ENCODE data around the gene MLXIP. TPM values are rescaled to one million over a fixed set of nuclear protein-coding genes. Genes with fewer than 3 reads are reported as not detected.

Gene MLXIP
- total and polyA plus RNA-seq, 2 of the 13 experiments (the other 11 are each of a cell fraction or from before 2014, with no cell fraction given) = 5.3 to 6.7 TPM

DNA sequence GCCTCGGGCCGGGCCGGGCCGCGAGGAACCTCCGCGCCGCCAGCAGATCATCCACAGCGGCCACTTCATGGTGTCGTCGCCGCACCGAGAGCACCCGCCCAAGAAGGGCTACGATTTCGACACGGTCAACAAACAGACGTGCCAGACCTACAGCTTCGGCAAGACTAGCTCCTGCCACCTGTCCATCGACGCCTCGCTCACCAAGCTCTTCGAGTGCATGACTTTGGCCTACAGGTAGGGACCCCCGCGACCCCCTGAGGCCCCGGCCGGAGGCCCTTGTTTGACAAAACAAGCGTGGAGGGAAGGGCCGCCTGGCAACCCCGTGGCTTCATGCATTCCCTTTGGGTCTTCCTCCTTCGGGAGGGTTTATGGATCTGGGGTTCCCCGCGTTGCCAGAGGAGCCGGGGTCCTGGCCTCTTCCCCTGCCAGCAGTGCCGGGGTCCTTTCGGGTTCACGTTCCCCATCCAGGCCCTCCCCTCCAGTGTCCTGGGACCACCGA is 526 bp downstream of the MLXIP start (continued):
- TF ChIP-seq GPN1 (CRISPR knock-in tag; IDR thresholded peaks at IDR 0.05; ENCODE audit: borderline replicate concordance) = no peak; the same call in 1 of the 2 replicates
- TF ChIP-seq RAD51 (IDR thresholded peaks at IDR 0.05; ENCODE audit: borderline replicate concordance) = no peak
- TF ChIP-seq ZNF773 (CRISPR knock-in tag; IDR thresholded peaks at IDR 0.05; ENCODE audit: borderline replicate concordance) = 0 out of 2 replicates have a peak, but pooled peaks have one; percentile 12
- TF ChIP-seq JARID2 (CRISPR knock-in tag; IDR thresholded peaks at IDR 0.05; ENCODE audit: insufficient replicate concordance) = peak; percentile 91
- TF ChIP-seq EHMT2 (IDR thresholded peaks at IDR 0.05; ENCODE audit: borderline replicate concordance, low read depth, low read length) = no peak
- peak; percentile 67; the same call in 1 of the 2 replicates for TF ChIP-seq ZNF746 (CRISPR knock-in tag; IDR thresholded peaks at IDR 0.05)
- TF ChIP-seq, protein P1, sequence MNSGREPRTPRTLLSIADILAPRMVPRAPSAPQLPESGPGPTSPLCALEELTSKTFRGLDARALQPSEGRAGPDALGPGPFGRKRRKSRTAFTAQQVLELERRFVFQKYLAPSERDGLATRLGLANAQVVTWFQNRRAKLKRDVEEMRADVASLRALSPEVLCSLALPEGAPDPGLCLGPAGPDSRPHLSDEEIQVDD (CRISPR knock-in tag; IDR thresholded peaks at IDR 0.05; ENCODE audit: borderline replicate concordance) = peak; percentile 85; the same call in 1 of the 2 replicates
- TF ChIP-seq ZSCAN30 (CRISPR knock-in tag; IDR thresholded peaks at IDR 0.05) = no peak
- TF ChIP-seq, protein P2, sequence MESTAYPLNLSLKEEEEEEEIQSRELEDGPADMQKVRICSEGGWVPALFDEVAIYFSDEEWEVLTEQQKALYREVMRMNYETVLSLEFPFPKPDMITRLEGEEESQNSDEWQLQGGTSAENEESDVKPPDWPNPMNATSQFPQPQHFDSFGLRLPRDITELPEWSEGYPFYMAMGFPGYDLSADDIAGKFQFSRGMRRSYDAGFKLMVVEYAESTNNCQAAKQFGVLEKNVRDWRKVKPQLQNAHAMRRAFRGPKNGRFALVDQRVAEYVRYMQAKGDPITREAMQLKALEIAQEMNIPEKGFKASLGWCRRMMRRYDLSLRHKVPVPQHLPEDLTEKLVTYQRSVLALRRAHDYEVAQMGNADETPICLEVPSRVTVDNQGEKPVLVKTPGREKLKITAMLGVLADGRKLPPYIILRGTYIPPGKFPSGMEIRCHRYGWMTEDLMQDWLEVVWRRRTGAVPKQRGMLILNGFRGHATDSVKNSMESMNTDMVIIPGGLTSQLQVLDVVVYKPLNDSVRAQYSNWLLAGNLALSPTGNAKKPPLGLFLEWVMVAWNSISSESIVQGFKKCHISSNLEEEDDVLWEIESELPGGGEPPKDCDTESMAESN (CRISPR knock-in tag; conservative IDR thresholded peaks at IDR 0.05) = 0 out of 2 replicates have a peak, but pooled peaks have one; percentile 40
- TF ChIP-seq NR2F6 (IDR thresholded peaks at IDR 0.05) = no peak
- TF ChIP-seq NR2F6 (CRISPR knock-in tag; IDR thresholded peaks at IDR 0.05) = 0 out of 2 replicates have a peak, but pooled peaks have one; percentile 18
- no peak for TF ChIP-seq MTA3 (CRISPR knock-in tag; IDR thresholded peaks at IDR 0.05)
- peak; percentile 92 for TF ChIP-seq IKZF4 (CRISPR knock-in tag; IDR thresholded peaks at IDR 0.05; ENCODE audit: borderline replicate concordance, low read depth, not compliant biosample characterization)
- TF ChIP-seq SMAD9 (CRISPR knock-in tag; IDR thresholded peaks at IDR 0.05) = peak; percentile 88; the same call in 1 of the 2 replicates
- TF ChIP-seq PHF21A (CRISPR knock-in tag; IDR thresholded peaks at IDR 0.05) = no peak
- TF ChIP-seq, protein P3, sequence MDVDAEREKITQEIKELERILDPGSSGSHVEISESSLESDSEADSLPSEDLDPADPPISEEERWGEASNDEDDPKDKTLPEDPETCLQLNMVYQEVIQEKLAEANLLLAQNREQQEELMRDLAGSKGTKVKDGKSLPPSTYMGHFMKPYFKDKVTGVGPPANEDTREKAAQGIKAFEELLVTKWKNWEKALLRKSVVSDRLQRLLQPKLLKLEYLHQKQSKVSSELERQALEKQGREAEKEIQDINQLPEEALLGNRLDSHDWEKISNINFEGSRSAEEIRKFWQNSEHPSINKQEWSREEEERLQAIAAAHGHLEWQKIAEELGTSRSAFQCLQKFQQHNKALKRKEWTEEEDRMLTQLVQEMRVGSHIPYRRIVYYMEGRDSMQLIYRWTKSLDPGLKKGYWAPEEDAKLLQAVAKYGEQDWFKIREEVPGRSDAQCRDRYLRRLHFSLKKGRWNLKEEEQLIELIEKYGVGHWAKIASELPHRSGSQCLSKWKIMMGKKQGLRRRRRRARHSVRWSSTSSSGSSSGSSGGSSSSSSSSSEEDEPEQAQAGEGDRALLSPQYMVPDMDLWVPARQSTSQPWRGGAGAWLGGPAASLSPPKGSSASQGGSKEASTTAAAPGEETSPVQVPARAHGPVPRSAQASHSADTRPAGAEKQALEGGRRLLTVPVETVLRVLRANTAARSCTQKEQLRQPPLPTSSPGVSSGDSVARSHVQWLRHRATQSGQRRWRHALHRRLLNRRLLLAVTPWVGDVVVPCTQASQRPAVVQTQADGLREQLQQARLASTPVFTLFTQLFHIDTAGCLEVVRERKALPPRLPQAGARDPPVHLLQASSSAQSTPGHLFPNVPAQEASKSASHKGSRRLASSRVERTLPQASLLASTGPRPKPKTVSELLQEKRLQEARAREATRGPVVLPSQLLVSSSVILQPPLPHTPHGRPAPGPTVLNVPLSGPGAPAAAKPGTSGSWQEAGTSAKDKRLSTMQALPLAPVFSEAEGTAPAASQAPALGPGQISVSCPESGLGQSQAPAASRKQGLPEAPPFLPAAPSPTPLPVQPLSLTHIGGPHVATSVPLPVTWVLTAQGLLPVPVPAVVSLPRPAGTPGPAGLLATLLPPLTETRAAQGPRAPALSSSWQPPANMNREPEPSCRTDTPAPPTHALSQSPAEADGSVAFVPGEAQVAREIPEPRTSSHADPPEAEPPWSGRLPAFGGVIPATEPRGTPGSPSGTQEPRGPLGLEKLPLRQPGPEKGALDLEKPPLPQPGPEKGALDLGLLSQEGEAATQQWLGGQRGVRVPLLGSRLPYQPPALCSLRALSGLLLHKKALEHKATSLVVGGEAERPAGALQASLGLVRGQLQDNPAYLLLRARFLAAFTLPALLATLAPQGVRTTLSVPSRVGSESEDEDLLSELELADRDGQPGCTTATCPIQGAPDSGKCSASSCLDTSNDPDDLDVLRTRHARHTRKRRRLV (CRISPR knock-in tag; IDR thresholded peaks at IDR 0.05) = peak; percentile 65; the same call in 1 of the 2 replicates
- TF ChIP-seq CHD2 (IDR thresholded peaks at IDR 0.05; ENCODE audit: low read depth, low read length) = no peak
- TF ChIP-seq HOXA7 (CRISPR knock-in tag; IDR thresholded peaks at IDR 0.05) = peak; percentile 84; the same call in 1 of the 2 replicates
- TF ChIP-seq ZNF616 (CRISPR knock-in tag; IDR thresholded peaks at IDR 0.05; ENCODE audit: low read depth) = peak; percentile 92
- TF ChIP-seq, protein P4, sequence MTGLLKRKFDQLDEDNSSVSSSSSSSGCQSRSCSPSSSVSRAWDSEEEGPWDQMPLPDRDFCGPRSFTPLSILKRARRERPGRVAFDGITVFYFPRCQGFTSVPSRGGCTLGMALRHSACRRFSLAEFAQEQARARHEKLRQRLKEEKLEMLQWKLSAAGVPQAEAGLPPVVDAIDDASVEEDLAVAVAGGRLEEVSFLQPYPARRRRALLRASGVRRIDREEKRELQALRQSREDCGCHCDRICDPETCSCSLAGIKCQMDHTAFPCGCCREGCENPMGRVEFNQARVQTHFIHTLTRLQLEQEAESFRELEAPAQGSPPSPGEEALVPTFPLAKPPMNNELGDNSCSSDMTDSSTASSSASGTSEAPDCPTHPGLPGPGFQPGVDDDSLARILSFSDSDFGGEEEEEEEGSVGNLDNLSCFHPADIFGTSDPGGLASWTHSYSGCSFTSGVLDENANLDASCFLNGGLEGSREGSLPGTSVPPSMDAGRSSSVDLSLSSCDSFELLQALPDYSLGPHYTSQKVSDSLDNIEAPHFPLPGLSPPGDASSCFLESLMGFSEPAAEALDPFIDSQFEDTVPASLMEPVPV (CRISPR knock-in tag; IDR thresholded peaks at IDR 0.05) = no peak
- no peak for TF ChIP-seq ZSCAN25 (CRISPR knock-in tag; IDR thresholded peaks at IDR 0.05)
- TF ChIP-seq TP53 (CRISPR knock-in tag; conservative IDR thresholded peaks at IDR 0.05) = no peak
